B cell (primary cell): ENCODE results near the gene CACNG4.

ENCODE experiments used
- EZH2 ChIP-seq: IDR thresholded peaks from 2 replicates; pipeline ENCODE4 v1.6.1; 2012; ENCODE audit warnings: borderline replicate concordance, low read depth, mild to moderate bottlenecking, moderate library complexity, low read length; ENCODE audit not compliant: insufficient read depth, poor library complexity, severe bottlenecking
- TF ChIP-seq, protein P1 (sequence below): fragments of 200-600 bp; IDR thresholded peaks from one replicate; pipeline ENCODE4 v1.8.0; 2022; ENCODE audit warnings: antibody characterized with exemption, mild to moderate bottlenecking

DNA sequence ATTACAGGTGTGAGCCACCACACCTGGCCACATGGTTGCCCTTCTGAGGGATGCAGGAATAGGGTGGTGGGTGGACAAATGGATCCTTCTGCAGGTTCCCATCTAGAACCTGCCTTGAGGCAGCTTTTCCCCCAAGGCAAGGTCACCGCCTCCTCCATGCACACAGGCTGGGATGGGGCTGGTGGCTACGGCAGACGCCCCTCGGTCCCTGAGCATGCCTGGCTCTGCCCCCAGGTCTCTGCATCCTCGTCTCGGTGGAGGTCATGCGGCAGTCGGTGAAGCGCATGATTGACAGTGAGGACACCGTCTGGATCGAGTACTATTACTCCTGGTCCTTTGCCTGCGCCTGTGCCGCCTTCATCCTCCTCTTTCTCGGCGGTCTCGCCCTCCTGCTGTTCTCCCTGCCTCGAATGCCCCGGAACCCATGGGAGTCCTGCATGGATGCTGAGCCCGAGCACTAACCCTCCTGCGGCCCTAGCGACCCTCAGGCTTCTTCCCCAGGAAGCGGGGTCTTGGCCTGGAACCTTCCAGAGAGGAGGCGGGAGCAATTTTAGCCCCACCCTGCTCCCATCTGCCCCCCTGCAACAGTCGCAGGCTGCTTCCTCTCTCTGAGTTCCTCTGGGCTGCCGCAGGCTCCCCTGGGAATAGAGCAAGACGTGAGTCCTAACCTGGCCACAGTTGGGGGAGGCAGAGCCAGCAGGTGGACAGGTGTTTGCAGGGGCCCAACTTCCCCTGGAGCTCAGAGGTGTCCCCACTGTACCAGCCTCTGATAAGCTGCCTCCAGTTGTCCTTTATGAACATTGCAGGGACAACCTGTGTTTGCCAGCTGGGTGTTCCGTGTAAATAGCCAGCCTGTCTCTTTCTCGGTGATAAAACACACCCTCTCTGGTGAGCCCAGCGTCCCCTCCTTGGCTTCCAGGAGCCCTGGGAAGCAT lies 91.6 kb downstream of the CACNG4 start:
- TF ChIP-seq, protein P1, sequence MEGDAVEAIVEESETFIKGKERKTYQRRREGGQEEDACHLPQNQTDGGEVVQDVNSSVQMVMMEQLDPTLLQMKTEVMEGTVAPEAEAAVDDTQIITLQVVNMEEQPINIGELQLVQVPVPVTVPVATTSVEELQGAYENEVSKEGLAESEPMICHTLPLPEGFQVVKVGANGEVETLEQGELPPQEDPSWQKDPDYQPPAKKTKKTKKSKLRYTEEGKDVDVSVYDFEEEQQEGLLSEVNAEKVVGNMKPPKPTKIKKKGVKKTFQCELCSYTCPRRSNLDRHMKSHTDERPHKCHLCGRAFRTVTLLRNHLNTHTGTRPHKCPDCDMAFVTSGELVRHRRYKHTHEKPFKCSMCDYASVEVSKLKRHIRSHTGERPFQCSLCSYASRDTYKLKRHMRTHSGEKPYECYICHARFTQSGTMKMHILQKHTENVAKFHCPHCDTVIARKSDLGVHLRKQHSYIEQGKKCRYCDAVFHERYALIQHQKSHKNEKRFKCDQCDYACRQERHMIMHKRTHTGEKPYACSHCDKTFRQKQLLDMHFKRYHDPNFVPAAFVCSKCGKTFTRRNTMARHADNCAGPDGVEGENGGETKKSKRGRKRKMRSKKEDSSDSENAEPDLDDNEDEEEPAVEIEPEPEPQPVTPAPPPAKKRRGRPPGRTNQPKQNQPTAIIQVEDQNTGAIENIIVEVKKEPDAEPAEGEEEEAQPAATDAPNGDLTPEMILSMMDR, result no peak
- no peak for TF ChIP-seq EZH2
